ENCODE measurements around the gene CWC27.
A peak's percentile ranks its signal among the peaks of the same experiment; 100 is the strongest.

CWC27 gene

GRCh38 chr5:64768358-64769312, at the start of gene CWC27, which contains the start of gene SREK1IP1:
CWC27 (plus strand) TSS chr5:64768930; CDS start chr5:64769147, 217 bp downstream.
SREK1IP1 (minus strand) TSS chr5:64768691; CDS start chr5:64768517, 174 bp downstream.
- DNase-seq: peak; percentile 71

- DNase-seq: no peak
These were observed 46.1 kb upstream of the CWC27 start for GRCh38 chr5:64722588-64722987.

GRCh38 chr5:64727150-64727549, 41.6 kb upstream of the CWC27 start:
- DNase-seq: no peak

GRCh38 chr5:64742411-64742810, 26.3 kb upstream of the CWC27 start:
- no peak for DNase-seq

- DNase-seq: no peak
These were observed 25.9 kb upstream of the CWC27 start for GRCh38 chr5:64742821-64743220.

- DNase-seq: no peak
These were observed 23.8 kb upstream of the CWC27 start for GRCh38 chr5:64744914-64745313.

- DNase-seq: no peak
These were observed 22.3 kb upstream of the CWC27 start for GRCh38 chr5:64746446-64746845.

- no peak for DNase-seq
These were observed 19.3 kb upstream of the CWC27 start for GRCh38 chr5:64749385-64749784.

- no peak for DNase-seq
These were observed 14.7 kb upstream of the CWC27 start for GRCh38 chr5:64754066-64754465.

- DNase-seq: no peak
These were observed 9.8 kb upstream of the CWC27 start for GRCh38 chr5:64758901-64759300.

- DNase-seq: no peak
These were observed 8.6 kb upstream of the CWC27 start for GRCh38 chr5:64759960-64760660.

GRCh38 chr5:64763948-64764503, 4.7 kb upstream of the CWC27 start:
- no peak for DNase-seq

GRCh38 chr5:64765804-64766504, 2.8 kb upstream of the CWC27 start:
- no peak for DNase-seq

GRCh38 chr5:64766941-64767340, 1.8 kb upstream of the CWC27 start:
- DNase-seq: no peak

- no peak for DNase-seq
These were observed 772 bp upstream of the CWC27 start for GRCh38 chr5:64767959-64768357.

GRCh38 chr5:64769855-64770254, 1.1 kb downstream of the CWC27 start:
- no peak for DNase-seq

- no peak for DNase-seq
These were observed 3.0 kb downstream of the CWC27 start for GRCh38 chr5:64771736-64772135.

- no peak for DNase-seq
These were observed 4.8 kb downstream of the CWC27 start for GRCh38 chr5:64773533-64773932.

GRCh38 chr5:64775291-64775690, 6.6 kb downstream of the CWC27 start:
- no peak for DNase-seq

GRCh38 chr5:64784451-64785025, 15.8 kb downstream of the CWC27 start:
- peak; percentile 71 for DNase-seq

- no peak for DNase-seq
These were observed 17.6 kb downstream of the CWC27 start for GRCh38 chr5:64786372-64786771.

GRCh38 chr5:64788156-64788555, 19.4 kb downstream of the CWC27 start:
- no peak for DNase-seq

GRCh38 chr5:64789457-64789856, 20.7 kb downstream of the CWC27 start:
- no peak for DNase-seq

Measured in NCI-H1694 (cell line).